PFSK-1 (cell line): Measurements from ENCODE around the gene CTBP2.

ENCODE experiments used
- FOXP2 ChIP-seq: optimal IDR thresholded peaks from 2 replicates; pipeline ENCODE3; 2011; ENCODE audit warnings: borderline replicate concordance, control low read depth, inconsistent platforms; ENCODE audit not compliant: insufficient read depth; ENCODE audit errors: extremely low read length, extremely low read depth
- POLR2AphosphoS5 ChIP-seq: IDR thresholded peaks from 2 replicates; pipeline ENCODE4 v1.6.1; 2012; ENCODE audit warnings: low read depth, mild to moderate bottlenecking, control low read depth, low read length, moderate library complexity
- REST ChIP-seq, 2 experiments: IDR thresholded peaks; 2 replicates each; pipeline versions ENCODE4 v1.6.1 to v1.8.0; 2011 to 2012; ENCODE audit warnings: low read depth in 2 of 2, low read length in 2 of 2, control low read depth in 1 of 2, inconsistent platforms in 1 of 2, mild to moderate bottlenecking in 1 of 2, moderate library complexity in 1 of 2; ENCODE audit not compliant: insufficient read depth in 1 of 2
- SIN3A ChIP-seq: IDR thresholded peaks from 2 replicates; pipeline ENCODE4 v1.6.1; 2012; ENCODE audit warnings: mild to moderate bottlenecking, low read length, moderate library complexity, borderline replicate concordance; ENCODE audit not compliant: insufficient read depth
- TAF1 ChIP-seq: IDR thresholded peaks from 2 replicates; pipeline ENCODE4 v1.6.1; 2012; ENCODE audit warnings: low read length, control low read depth, borderline replicate concordance; ENCODE audit not compliant: insufficient read depth

The CTBP2 gene

GRCh38 chr10:125186431-125187170 lies 26.2 kb upstream of the CTBP2 start:
- no peak for TF ChIP-seq SIN3A
- TF ChIP-seq FOXP2, result no peak
- TF ChIP-seq REST (IDR thresholded peaks at IDR 0.05; ENCODE audit: insufficient read depth in 1 of 2, low read depth in 2 of 2, low read length in 2 of 2), result no peak
- TF ChIP-seq POLR2AphosphoS5, result no peak
- TF ChIP-seq TAF1, result no peak

- no peak for TF ChIP-seq TAF1
- no peak for TF ChIP-seq POLR2AphosphoS5
- no peak for TF ChIP-seq REST (IDR thresholded peaks at IDR 0.05; ENCODE audit: insufficient read depth in 1 of 2, low read depth in 2 of 2, low read length in 2 of 2)
- no peak for TF ChIP-seq SIN3A
- TF ChIP-seq FOXP2, result no peak
These were observed 17.6 kb upstream of the CTBP2 start for GRCh38 chr10:125177641-125178640.

GRCh38 chr10:125175807-125176206 lies 15.4 kb upstream of the CTBP2 start:
- TF ChIP-seq TAF1 (no peak), REST (IDR thresholded peaks at IDR 0.05; ENCODE audit: insufficient read depth in 1 of 2, low read depth in 2 of 2, low read length in 2 of 2) (no peak)

- no peak for TF ChIP-seq FOXP2
- TF ChIP-seq POLR2AphosphoS5, result no peak
- TF ChIP-seq REST (IDR thresholded peaks at IDR 0.05; ENCODE audit: insufficient read depth in 1 of 2, low read depth in 2 of 2, low read length in 2 of 2), result no peak
- TF ChIP-seq SIN3A, result no peak
- TF ChIP-seq TAF1, result no peak
These were observed 14.0 kb upstream of the CTBP2 start for GRCh38 chr10:125174360-125174759.
